ENCODE results near the gene HES4. TPM values are rescaled to one million over a fixed set of nuclear protein-coding genes. Genes with fewer than 3 reads are reported as not detected.

HES4 gene
- total and polyA plus RNA-seq, 2 of the 13 experiments (the other 11 are each of a cell fraction or from before 2014, with no cell fraction given): 8.8 to 10.6 TPM

DNA sequence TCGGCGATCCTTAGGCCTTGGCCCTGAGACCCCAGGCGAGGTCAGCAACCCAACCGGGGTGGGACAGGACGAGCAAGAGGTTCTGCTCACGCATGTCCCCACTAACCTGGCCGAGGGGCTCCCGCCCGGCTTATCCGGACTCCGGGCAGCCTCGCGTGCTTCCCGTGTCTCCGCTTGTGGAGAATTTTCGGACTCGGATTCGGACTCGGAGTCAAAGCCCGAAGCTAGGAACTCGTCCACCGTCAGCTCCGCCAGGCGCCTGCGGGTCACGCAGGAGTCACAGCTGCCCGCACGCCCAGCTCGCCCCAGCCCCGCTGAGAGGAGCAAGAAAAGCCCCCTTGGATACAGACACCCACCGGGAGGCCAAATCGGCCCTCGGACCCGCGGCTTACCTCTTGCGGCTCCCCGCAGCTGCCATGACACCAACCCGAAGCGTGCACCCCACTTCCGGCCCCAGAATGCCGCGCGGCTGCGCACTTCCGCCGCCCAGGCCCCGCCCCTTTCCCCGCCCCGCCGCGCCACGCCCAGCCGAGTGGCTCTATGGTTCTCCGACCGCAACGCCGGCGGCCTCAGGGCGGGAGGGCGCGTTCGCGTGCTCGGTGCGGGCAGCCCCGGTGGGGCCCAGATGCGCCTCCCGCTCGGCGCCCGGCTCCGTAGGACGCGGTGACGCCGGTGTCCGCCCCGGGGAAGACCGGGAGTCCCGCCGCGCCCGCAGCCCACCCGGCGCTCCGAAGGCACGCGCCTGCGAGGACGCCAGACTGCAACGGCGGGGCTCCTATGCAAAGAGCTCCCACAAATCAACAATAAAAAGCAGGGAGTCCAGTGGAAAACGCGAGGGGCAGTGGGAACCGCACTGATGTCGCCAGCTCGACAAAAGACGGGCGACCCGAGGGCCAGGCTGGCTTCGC is 40.8 kb downstream of the HES4 start, which contains the start of gene NOC2L (continued):
- TF ChIP-seq ZFP37 (CRISPR knock-in tag; IDR thresholded peaks at IDR 0.05; ENCODE audit: borderline replicate concordance): no peak
- TF ChIP-seq HNRNPH1 (optimal IDR thresholded peaks at IDR 0.05; ENCODE audit: low read depth, low read length): no peak
- TF ChIP-seq, protein P1, sequence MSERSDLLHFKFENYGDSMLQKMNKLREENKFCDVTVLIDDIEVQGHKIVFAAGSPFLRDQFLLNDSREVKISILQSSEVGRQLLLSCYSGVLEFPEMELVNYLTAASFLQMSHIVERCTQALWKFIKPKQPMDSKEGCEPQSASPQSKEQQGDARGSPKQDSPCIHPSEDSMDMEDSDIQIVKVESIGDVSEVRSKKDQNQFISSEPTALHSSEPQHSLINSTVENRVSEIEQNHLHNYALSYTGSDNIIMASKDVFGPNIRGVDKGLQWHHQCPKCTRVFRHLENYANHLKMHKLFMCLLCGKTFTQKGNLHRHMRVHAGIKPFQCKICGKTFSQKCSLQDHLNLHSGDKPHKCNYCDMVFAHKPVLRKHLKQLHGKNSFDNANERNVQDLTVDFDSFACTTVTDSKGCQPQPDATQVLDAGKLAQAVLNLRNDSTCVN (CRISPR knock-in tag; IDR thresholded peaks at IDR 0.05; ENCODE audit: borderline replicate concordance): 0 out of 2 replicates have a peak, but pooled peaks have one; percentile 56
- no peak for TF ChIP-seq ZSCAN22 (CRISPR knock-in tag; IDR thresholded peaks at IDR 0.05)
- TF ChIP-seq ATAD3A (CRISPR knock-in tag; IDR thresholded peaks at IDR 0.05): no peak
- peak; percentile 70 for TF ChIP-seq SP2 (CRISPR knock-in tag; IDR thresholded peaks at IDR 0.05)
- TF ChIP-seq CENPT (CRISPR knock-in tag; IDR thresholded peaks at IDR 0.05; ENCODE audit: low read depth): no peak
- no peak for TF ChIP-seq ZNF33B (CRISPR knock-in tag; IDR thresholded peaks at IDR 0.05)
- TF ChIP-seq SP140L (CRISPR knock-in tag; IDR thresholded peaks at IDR 0.05; ENCODE audit: borderline replicate concordance): no peak
- peak; percentile 80 for TF ChIP-seq TAF1 (CRISPR knock-in tag; IDR thresholded peaks at IDR 0.05)
- TF ChIP-seq, protein P2, sequence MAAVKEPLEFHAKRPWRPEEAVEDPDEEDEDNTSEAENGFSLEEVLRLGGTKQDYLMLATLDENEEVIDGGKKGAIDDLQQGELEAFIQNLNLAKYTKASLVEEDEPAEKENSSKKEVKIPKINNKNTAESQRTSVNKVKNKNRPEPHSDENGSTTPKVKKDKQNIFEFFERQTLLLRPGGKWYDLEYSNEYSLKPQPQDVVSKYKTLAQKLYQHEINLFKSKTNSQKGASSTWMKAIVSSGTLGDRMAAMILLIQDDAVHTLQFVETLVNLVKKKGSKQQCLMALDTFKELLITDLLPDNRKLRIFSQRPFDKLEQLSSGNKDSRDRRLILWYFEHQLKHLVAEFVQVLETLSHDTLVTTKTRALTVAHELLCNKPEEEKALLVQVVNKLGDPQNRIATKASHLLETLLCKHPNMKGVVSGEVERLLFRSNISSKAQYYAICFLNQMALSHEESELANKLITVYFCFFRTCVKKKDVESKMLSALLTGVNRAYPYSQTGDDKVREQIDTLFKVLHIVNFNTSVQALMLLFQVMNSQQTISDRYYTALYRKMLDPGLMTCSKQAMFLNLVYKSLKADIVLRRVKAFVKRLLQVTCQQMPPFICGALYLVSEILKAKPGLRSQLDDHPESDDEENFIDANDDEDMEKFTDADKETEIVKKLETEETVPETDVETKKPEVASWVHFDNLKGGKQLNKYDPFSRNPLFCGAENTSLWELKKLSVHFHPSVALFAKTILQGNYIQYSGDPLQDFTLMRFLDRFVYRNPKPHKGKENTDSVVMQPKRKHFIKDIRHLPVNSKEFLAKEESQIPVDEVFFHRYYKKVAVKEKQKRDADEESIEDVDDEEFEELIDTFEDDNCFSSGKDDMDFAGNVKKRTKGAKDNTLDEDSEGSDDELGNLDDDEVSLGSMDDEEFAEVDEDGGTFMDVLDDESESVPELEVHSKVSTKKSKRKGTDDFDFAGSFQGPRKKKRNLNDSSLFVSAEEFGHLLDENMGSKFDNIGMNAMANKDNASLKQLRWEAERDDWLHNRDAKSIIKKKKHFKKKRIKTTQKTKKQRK (IDR thresholded peaks at IDR 0.05; ENCODE audit: low read length): no peak
- TF ChIP-seq SAP130 (CRISPR knock-in tag; IDR thresholded peaks at IDR 0.05; ENCODE audit: low read depth): peak; percentile 93
- TF ChIP-seq ZSCAN20 (CRISPR knock-in tag; IDR thresholded peaks at IDR 0.05; ENCODE audit: borderline replicate concordance): no peak; the same call in 1 of the 2 replicates
- no peak for TF ChIP-seq PLRG1 (conservative IDR thresholded peaks at IDR 0.05)
- no peak; the same call in 1 of the 2 replicates for TF ChIP-seq ZSCAN21 (CRISPR knock-in tag; IDR thresholded peaks at IDR 0.05; ENCODE audit: borderline replicate concordance)
- TF ChIP-seq IKZF4 (CRISPR knock-in tag; IDR thresholded peaks at IDR 0.05; ENCODE audit: borderline replicate concordance, low read depth, not compliant biosample characterization): no peak
- TF ChIP-seq ZFP90 (CRISPR knock-in tag; IDR thresholded peaks at IDR 0.05; ENCODE audit: borderline replicate concordance): peak; percentile 62; the same call in 1 of the 2 replicates
- TF ChIP-seq CAMTA2 (CRISPR knock-in tag; IDR thresholded peaks at IDR 0.05; ENCODE audit: borderline replicate concordance): no peak
- TF ChIP-seq ZSCAN9 (CRISPR knock-in tag; IDR thresholded peaks at IDR 0.05; ENCODE audit: borderline replicate concordance): no peak
- TF ChIP-seq MXD4 (CRISPR knock-in tag; IDR thresholded peaks at IDR 0.05): peak; percentile 52; the same call in 1 of the 2 replicates
- TF ChIP-seq HDAC2 (CRISPR knock-in tag; IDR thresholded peaks at IDR 0.05): 0 out of 2 replicates have a peak, but pooled peaks have one; percentile 40
- TF ChIP-seq YY1 (IDR thresholded peaks at IDR 0.05; ENCODE audit: insufficient read depth, insufficient replicate concordance, low read depth, low read length): peak; percentile 94
- TF ChIP-seq POLR2AphosphoS2 (IDR thresholded peaks at IDR 0.05; ENCODE audit: low read depth, low read length): no peak
- TF ChIP-seq SRSF1 (optimal IDR thresholded peaks at IDR 0.05; ENCODE audit: low read depth, low read length): no peak
- no peak for TF ChIP-seq KLF6 (CRISPR knock-in tag; IDR thresholded peaks at IDR 0.05)

All from HepG2 (cell line).